Natural killer cell (primary cell): ENCODE results near the gene SDF2. TPM values are rescaled to one million over a fixed set of nuclear protein-coding genes. Genes with fewer than 3 reads are reported as not detected.

Source experiments
- ATAC-seq, 3 donors: fragments of 150-1000 bp in 2 of 3; fragments of 200-7000 bp in 1 of 3; cut with Tn5 transposase; 1 replicate in 1 of 3; 2 replicates in 2 of 3; pipeline ENCODE4 v1.10.0; 2021; ENCODE audit warnings: mild to moderate bottlenecking in 2 of 3, moderate library complexity in 2 of 3
- DNase-seq, 2 donors: peaks; one replicate each; pipeline versions ENCODE4 v3.0.0 to v3.0.0-alpha.2; 2013 to 2021; ENCODE audit warnings: mixed read lengths in 1 of 2
- H3K27ac ChIP-seq: one replicate; pipeline ENCODE4 v1.5.1; 2013; ENCODE audit warnings: mild to moderate bottlenecking, low read length
- H3K27me3 ChIP-seq: one replicate; pipeline ENCODE4 v1.6.1; 2013; ENCODE audit warnings: low read length; ENCODE audit not compliant: control insufficient read depth, insufficient read depth
- H3K36me3 ChIP-seq: one replicate; pipeline ENCODE4 v1.6.1; 2013; ENCODE audit warnings: low read length; ENCODE audit not compliant: control insufficient read depth, insufficient read depth
- H3K4me1 ChIP-seq: one replicate; pipeline ENCODE4 v1.6.1; 2013; ENCODE audit warnings: low read length; ENCODE audit not compliant: control insufficient read depth, insufficient read depth
- H3K4me3 ChIP-seq: one replicate; pipeline ENCODE4 v1.5.1; 2013; ENCODE audit warnings: low read length
- H3K9me3 ChIP-seq: one replicate; pipeline ENCODE4 v1.6.1; 2013; ENCODE audit warnings: low read length; ENCODE audit not compliant: control insufficient read depth, insufficient read depth
- H3K27ac Mint-ChIP-seq, 2 donors: one replicate each; pipeline ENCODE4 v1.8.0; 2022; ENCODE audit warnings: mild to moderate bottlenecking in 2 of 2, mixed read lengths in 2 of 2, moderate library complexity in 1 of 2
- H3K27me3 Mint-ChIP-seq, 2 donors: one replicate each; pipeline ENCODE4 v1.8.0; 2022; ENCODE audit warnings: low read depth in 2 of 2, mixed read lengths in 2 of 2
- H3K36me3 Mint-ChIP-seq: one replicate; pipeline ENCODE4 v1.8.0; 2022; ENCODE audit warnings: mixed read lengths
- H3K4me1 Mint-ChIP-seq, 2 donors: one replicate each; pipeline ENCODE4 v1.8.0; 2022; ENCODE audit warnings: mixed read lengths in 2 of 2
- H3K4me3 Mint-ChIP-seq: one replicate; pipeline ENCODE4 v1.8.0; 2022; ENCODE audit warnings: mild to moderate bottlenecking, moderate library complexity, mixed read lengths
- H3K9me3 Mint-ChIP-seq, 2 donors: one replicate each; pipeline ENCODE4 v1.8.0; 2022; ENCODE audit warnings: mixed read lengths in 2 of 2
- CTCF ChIP-seq: fragments of 200-600 bp; IDR thresholded peaks from one replicate; pipeline ENCODE4 v1.8.0; 2022; ENCODE audit warnings: antibody characterized with exemption
- whole genome bisulfite sequencing: methylation state at CpG from one replicate; pipeline ENCODE4 v1.1.7; 2013; ENCODE audit warnings: missing lambda C conversion rate; ENCODE audit not compliant: insufficient coverage; 5-methylcytosine and 5-hydroxymethylcytosine counted together
- intact Hi-C: fragments of 100-400 bp; cut with micrococcal nuclease; formaldehyde crosslinking; loops from one replicate; pipeline ENCODE4 v1.14.2; 2022
- total RNA-seq, 4 donors: library from RNA; stranded (reverse); fragments of 120-200 nt in 1 of 4; gene quantifications; one replicate each; pipeline versions ENCODE4 v1.2.3 to v1.2.4, GENCODE V29; 2013 to 2022

The SDF2 gene
- total RNA-seq, 3 donors from 2014 or later (not counting 1 experiment from before 2014, with no cell fraction given), result 53.0 to 65.3 (median 53.7) TPM

- Mint-ChIP-seq H3K9me3 (no peaks in the 10 kb centered on the region), H3K4me1 (no peaks in the 10 kb centered on the region), H3K36me3 (peaks cover 22% of the 10 kb centered on the region), H3K27ac (no peak overlapping the region), H3K4me3 (no peak overlapping the region), H3K27me3 (no peaks in the 10 kb centered on the region)
- peaks cover 81% of the 10 kb centered on the region for H3K36me3 ChIP-seq
- H3K4me3 ChIP-seq, result no peak overlapping the region
- ATAC-seq, result no peak
- no peaks in the 10 kb centered on the region for H3K27me3 ChIP-seq
- no peak for DNase-seq
- intact Hi-C loops, result no loop called here
- no peaks in the 10 kb centered on the region for H3K4me1 ChIP-seq
- TF ChIP-seq CTCF, result no peak
- no peak overlapping the region for H3K27ac ChIP-seq
- H3K9me3 ChIP-seq, result no peaks in the 10 kb centered on the region
- WGBS, result 100% methylated on average over 2 of the region's 3 CpGs
Measured at GRCh38 chr17:28622186-28622585, 39.5 kb downstream of the SDF2 start.

DNA sequence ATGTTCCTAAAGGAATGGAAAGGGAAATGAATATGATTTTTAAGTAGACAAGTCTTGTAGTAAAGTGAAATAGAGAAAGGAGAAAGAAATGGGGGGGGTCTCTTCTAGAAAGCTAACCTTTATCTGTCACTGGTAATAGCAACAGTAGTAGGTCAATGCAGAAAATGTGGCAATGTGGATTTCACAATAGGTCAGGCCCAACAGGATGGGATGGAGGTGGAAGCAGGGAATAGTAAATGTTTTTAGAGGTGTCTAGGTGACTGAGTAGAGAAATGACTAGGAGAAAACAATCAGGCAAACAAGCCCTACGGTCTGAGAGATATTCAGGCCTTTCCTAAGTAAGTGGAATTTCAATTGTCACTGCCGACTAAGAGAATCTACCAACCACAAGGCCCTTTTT, 41.7 kb downstream of the SDF2 start:
- ATAC-seq (no peak), DNase-seq (no peak)
- no peak overlapping the region for H3K4me3 ChIP-seq
- no peaks in the 10 kb centered on the region for H3K9me3 ChIP-seq
- Mint-ChIP-seq H3K36me3 (peaks cover 31% of the 10 kb centered on the region), H3K27ac (no peak overlapping the region), H3K4me3 (no peak overlapping the region), H3K4me1 (no peaks in the 10 kb centered on the region), H3K27me3 (no peaks in the 10 kb centered on the region), H3K9me3 (no peaks in the 10 kb centered on the region)
- no peak overlapping the region for H3K27ac ChIP-seq
- intact Hi-C loops, result no loop called here
- 100% methylated on average over 2 of the region's 2 CpGs for WGBS
- no peaks in the 10 kb centered on the region for H3K4me1 ChIP-seq
- H3K27me3 ChIP-seq, result no peaks in the 10 kb centered on the region
- TF ChIP-seq CTCF, result no peak
- H3K36me3 ChIP-seq, result peaks cover 90% of the 10 kb centered on the region

DNA sequence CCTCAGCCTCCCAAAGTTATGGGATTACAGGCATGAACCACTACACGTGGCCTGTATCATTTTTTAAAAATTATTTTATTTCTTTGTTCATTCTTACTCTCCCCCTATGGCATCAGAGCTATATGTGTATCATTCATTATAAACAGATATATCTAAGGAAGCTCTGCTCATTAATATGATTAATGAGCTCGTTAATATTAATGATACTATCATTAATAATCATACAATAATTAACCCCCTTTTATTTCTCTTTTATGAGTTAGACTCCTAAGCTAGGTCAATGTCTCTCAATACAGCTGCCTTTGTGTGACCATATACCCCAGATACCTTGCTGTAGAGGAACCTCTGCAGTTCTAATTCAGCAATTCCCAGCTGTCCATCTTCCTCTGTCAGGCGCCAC, 43.2 kb downstream of the SDF2 start:
- TF ChIP-seq CTCF, result no peak
- H3K27me3 Mint-ChIP-seq, result no peaks in the 10 kb centered on the region
- no peaks in the 10 kb centered on the region for H3K4me1 ChIP-seq
- no peaks in the 10 kb centered on the region for H3K27me3 ChIP-seq
- WGBS, result 100% methylated on average over 3 of the region's 3 CpGs
- H3K4me3 Mint-ChIP-seq, result no peak overlapping the region
- intact Hi-C loops, result no loop called here
- H3K4me3 ChIP-seq, result no peak overlapping the region
- H3K9me3 Mint-ChIP-seq, result no peaks in the 10 kb centered on the region
- ATAC-seq, result no peak
- no peaks in the 10 kb centered on the region for H3K9me3 ChIP-seq
- no peak for DNase-seq
- no peaks in the 10 kb centered on the region for H3K4me1 Mint-ChIP-seq
- peaks cover 31% of the 10 kb centered on the region for H3K36me3 Mint-ChIP-seq
- H3K27ac ChIP-seq, result no peak overlapping the region
- peaks cover 93% of the 10 kb centered on the region for H3K36me3 ChIP-seq
- H3K27ac Mint-ChIP-seq, result no peak overlapping the region

GRCh38 chr17:28616281-28616680, 45.4 kb downstream of the SDF2 start:
- Histone ChIP-seq H3K4me3 (no peak overlapping the region), H3K27ac (no peak overlapping the region), H3K36me3 (peaks cover 73% of the 10 kb centered on the region), H3K4me1 (no peaks in the 10 kb centered on the region), H3K27me3 (no peaks in the 10 kb centered on the region), H3K9me3 (no peaks in the 10 kb centered on the region)
- ATAC-seq (no peak), DNase-seq (no peak)
- Mint-ChIP-seq H3K27me3 (no peaks in the 10 kb centered on the region), H3K4me3 (no peak overlapping the region), H3K9me3 (no peaks in the 10 kb centered on the region), H3K36me3 (peaks cover 23% of the 10 kb centered on the region), H3K27ac (no peak overlapping the region), H3K4me1 (no peaks in the 10 kb centered on the region)
- 96% methylated on average over 6 of the region's 7 CpGs for whole genome bisulfite sequencing
- TF ChIP-seq CTCF, result no peak
- intact Hi-C loops, result no loop called here
